Fibroblast of skin of scalp (primary cell): ENCODE results near the gene DAPK2.
"Not testable (repeated sequence)": the region's sequence is repeated elsewhere in the genome, so short reads cannot be mapped to it uniquely, and the experiment has no call there.

Source experiments
- DNase-seq: peaks from one replicate; pipeline ENCODE4 v3.0.0-alpha.2; 2013

Gene DAPK2

DNA sequence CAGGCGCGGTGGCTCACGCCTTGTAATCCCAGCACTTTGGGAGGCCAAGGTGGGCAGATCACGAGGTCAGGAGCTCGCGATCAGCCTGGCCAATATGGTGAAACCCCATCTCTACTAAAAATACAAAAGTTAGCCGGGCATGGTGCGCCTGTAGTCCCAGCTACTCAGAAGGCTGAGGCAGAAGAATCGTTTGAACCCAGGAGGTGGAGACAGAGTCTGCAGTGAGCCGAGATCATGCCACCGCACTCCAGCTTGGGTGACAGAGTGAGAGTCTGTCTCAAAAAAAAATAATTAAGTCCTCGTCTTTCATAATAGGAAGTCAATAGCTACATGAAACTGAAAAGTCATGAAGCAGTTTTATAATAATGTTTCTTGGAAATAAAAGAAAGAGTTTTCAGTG is 7.4 kb upstream of the DAPK2 start:
- DNase-seq: not testable (repeated sequence)

DNA sequence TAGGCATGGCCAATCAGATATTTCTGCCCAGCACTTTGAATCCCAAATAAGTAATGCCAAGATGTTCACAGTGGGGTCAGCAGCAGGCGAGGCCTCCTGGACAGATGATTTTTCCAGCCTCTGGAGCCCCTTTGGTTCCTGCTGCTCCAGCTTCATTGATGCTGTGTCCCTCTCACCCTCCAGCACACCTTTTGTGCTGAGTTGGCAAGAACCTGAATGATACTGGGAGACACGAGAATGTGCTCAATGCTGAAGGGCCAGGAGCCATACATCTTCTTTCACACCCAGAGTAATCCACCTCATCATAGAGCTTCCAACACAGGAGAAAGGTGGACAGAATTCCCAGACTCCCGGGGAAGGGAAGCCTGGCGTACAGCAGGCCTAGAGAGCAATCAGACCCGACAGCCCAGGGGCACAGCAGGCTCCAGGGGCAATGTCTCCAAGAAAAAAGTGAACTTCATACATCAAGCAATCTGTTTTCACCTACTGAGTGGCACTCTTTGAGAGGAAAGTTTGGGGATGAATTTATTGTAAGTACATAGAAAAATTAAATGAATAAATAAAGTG is 6.7 kb upstream of the DAPK2 start:
- DNase-seq: no peak

DNA sequence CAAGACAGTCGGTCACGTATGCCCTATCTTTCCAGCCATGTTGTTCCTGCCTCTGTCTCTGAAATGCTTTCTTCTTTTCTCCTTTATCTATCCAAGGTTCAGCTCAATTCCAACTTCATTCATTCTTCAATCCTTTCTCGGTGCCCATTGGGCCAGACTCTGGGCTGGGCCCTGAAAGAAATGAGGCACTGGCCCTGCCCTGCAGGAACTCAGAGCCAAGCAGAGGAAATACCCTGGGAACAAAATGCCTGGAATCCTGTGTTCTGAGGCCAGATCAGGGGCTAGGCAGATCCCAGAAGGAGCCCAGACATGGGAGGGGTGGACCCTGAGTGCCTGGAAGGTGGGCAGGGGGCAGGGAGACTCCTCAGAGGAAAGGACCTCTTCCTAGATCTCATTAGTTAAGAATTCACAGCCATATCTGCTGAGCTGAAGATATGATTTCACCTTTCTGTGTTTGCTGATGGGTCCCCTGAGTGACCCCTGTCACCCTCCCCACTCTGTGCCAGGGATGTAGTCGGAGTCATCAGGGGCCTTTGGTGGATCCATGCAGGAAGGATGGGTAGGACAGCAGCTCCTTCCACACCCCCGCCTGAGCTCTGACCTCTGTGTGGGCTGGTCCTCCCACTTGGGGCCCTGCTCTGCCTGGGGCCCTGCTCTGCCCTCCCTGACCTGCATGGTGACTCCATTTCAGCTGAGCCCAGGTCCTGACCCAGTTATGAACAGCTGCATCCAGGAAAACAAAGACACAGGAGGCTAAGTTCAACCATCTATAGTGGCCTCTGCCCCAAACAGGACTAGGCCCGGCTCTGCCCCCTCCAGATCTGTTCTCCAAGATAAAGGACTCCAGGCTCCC is 5.3 kb upstream of the DAPK2 start:
- DNase-seq: no peak

DNA sequence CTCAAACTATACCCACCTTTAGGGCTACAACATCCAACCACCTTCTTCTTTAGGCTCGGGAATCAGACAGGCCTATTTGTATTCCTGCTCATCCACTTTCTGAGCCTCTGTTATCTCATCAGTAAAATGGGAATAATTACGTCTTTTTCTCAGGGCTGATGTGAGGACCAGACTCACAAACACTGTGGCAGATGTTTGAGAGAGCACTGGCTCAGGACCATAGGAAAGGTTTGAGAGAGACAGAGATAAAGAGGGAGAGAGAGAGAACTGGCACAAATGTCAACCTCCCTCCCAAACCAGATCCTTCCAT is 4.8 kb upstream of the DAPK2 start:
- no peak for DNase-seq

DNA sequence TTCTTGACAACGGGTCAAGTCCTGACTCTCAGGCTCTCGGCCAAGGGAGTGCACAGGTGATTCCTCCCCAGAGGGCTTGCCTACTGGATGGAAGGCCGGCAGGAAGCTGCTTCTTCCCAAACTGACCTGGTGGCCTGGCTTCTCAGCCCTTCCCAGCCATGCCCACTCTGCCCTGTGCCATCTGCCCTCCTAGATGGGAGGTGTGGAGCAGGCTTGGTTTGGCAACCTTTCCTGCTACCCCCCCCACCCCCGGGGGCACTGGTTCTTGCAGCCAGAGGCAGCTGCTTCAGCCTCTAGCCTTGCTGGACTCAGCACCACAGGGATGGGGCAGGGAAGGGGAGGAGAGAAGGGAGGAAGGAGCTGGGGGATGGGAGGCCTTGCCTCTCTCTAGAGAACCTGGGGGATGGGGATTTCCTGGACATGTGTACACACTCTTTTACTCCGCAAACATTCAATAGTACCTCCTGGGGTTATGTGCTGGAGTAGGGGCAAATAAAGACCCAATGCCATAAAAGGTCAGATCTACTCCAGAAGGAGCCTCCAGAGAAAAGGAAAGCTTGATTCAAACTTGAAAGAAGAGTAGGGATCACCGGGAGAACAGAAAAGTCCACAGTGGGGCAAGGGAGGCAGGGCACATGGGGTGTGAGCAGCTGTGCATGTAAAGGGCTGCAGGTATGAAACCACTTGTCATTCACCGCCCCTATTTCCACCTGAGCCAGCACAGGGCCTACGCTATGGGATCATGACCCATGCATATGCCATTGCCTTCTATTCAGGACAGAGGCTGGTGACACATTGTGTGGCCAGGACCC is 4.2 kb upstream of the DAPK2 start:
- peak; percentile 25 for DNase-seq

DNA sequence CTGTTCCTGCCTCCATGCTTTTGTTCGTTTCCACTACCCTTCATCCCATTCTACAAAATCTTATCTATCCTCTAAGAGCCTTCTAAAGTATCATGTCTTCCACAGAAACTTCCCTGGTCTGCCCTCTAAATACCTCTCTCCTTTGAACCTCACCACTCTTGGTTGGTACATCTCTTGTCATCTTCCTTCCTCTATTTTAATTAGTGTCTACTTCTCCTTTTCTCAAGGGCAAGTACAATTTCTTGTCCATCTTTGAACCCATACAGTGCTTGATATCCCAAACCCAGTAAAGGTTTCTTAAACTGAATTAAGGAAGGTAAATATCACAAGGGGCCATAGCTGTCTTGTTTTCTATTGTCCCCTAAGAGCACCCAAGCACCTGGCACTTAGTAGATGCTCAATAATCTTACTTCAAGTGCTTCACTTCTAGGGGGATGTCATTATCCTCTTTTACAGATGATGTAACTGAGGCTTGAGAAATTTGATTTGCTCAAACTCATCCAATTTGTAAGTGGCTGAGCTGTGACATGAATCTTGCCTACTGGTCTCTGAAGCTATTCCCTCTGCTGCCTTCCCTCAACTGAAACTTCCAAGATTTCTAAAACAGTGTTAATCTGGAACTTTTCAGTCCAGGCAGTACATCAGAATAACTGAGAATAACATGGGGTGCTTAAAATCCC is 2.6 kb upstream of the DAPK2 start:
- no peak for DNase-seq

DNA sequence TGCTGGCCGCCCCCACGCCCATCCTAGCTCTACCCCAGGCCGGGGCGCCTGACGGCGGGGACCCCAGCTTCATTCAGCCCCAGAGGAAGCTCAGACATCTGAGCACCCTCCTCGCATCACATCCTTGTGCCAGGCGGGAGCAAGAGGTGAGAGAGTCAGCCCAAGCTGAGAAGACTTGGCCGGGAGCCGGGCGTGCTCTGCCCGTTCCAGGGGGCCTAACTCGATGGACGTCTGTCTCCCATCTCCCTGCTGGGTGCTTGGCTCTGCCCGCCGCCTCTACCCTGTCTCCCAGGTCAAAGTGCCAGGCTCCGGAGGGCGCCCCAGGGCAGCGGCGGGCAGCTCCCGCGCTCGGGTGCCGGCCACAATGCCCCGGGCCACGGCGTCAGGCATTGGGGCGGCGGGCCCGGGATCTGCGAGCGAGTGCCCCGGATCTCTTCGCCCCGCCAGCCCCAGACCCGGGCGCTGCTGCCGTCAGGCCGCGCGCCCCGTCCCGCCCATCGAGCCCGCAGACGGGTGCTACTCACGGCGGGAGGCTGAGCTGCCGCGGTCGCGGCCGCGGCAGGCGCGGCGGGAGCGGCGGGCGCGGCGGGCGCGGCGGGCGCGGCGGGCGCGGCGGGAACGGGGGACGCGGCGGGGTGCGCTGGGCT is 388 bp downstream of the DAPK2 start:
- DNase-seq: peak; percentile 17

DNA sequence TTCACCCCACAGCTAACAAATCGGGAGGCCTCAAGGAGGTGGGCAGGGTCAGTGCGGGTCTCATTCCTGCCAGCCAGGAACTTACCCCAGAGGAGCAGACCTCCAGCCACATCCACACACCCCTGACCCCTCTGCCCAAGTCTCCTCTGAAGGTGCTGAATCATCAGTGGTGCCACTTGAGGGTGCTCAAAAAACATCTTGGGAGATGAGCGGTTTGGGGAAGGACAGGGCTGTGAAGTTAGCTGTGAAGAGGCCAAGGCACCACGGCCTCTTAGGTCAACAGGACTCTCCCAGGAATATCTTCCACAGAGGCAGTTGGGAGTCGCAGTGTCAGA is 1.2 kb downstream of the DAPK2 start:
- DNase-seq: no peak

DNA sequence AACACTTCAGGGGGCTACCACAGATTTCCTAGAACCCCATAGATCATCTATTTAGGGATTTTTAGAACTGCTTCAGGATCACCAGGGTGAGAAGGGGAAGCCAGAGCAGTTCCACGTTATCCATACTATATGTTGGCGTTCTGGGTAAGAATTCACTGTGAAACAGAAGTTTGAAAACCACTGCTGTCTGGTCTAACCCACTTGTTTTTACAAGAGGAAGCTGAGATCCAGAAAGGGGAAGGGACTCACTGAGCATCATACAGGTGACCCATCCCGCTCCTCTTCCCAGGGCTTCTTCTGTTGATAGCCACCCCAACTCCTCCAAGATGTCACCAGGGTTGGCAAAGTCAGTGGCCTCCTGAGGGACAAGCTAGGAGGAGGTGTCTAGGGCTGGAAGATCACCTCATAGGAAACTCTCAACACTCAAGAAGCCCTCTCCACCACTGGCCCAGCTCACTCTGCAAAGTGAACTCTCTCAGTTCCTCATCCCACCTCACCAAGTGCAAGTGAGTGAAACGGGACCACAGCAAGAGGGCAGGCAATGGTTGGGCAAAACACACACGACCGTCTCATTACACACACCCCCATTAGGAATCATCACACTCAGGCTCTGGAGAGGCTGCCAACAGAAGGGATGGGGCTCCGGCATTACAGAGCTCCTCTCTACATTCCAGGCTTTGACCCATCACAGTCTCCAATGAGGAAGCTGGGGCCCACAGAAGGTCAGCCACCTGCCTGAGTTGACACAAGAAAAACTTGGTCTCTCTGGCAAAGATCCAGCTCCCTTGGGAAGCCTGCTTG is 1.8 kb downstream of the DAPK2 start:
- no peak for DNase-seq

DNA sequence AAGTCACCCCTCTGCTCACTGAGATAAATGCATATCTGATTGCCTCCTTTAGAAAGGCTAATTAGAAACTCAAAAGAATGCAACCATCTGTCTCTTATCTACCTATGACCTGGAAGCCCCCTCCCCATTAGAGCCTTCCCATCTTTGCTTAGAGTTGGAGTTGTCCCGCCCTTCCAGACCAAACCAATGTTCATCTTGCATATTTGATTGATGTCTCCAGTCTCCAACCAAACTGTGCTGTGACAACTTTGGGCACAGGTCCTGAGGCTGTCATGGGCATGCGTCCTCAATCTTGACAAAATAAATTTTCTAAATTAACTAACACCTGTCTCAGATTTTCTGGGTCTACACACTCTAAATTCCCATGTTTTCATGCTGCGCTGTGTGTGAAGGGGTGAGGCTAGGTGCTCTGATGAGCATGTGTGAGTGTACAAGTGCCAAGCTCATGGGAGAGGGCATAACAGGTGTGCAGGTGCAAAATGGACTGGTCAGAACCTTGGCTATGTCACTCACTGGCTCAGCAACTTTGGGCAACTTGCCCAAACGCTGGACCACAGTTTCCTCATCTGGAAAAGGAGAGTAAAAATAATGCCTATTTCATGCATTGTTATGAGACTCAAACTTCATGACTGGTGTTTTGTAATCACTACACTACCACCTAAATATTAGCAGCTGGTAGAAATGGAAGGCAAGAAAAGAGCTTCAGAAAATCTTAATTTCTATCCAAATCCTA is 7.2 kb downstream of the DAPK2 start:
- no peak for DNase-seq

DNA sequence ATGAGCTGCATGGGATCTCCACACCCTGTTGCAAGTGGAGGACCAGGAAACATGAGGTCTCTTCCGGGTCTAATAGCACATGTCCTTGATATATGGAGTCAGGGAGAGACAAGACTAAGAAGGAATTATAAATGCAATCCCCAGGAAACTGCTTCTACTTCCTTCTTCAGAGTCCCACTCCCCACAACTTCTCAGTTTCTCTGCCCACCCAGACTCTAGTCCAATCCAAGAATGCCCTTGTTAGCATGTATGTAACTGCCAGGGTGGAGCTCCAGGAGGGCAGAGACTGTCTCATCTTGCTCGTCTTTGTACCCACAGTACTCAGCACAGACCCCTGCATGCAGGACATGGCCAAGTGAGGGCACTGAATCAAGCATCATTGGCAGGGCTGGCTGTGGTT is 8.3 kb downstream of the DAPK2 start:
- no peak for DNase-seq

DNA sequence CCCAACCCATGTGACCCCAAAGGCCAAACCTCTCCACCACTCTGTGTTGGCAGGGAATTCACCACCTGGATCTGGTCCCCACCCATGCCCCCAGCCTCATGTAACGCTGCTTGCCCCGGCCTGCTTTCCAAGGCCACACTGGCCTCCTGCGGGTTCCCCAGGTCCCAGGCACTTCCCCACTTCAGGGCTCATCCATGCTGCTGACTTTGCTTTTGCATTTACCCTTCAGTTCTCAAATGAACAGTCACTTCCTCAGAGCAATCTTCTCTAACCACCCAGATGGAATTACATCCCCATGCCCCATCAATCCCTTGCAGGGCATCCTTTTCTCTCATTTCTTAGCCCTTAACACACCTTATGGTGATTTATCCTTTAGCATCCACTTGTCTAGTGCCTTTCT is 9.2 kb downstream of the DAPK2 start:
- no peak for DNase-seq

DNA sequence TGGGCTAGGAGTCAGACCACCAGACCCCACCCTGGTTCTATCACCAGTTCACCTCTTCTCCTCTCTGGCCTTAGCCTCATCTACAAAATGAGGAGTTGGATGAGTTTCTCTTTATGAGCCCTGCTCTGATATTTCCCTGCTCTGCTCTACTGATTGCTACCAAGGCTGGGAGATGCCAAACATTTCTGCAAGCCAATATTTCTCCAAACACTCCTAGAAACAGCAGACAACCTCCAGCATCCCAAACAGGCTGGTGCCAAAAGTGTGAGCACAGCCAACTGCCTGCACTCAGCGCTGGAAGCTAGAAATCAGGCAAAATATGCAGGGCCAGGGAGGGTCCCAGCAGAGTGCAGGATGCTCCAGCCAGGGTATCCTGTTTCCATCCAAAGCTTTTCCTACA is 10.8 kb downstream of the DAPK2 start:
- no peak for DNase-seq

DNA sequence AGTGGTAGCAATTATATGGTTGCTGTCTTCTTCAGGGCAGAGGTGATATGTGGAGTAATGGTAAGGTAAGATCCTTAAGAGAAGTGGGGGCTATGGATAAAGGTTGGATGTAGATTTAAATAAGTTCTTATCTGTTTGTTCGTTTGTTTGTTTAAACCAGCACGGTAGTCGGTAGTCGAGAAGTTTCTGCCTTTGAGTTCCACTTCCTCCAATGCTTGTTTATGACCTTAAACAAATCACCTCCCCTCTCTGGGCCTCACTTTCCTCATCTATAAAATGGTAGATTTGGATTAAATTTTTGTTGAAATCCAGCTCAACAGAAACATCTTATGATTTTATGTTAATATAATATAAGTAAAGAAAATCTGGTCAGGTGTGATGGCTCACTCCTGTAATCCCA is 11.8 kb downstream of the DAPK2 start:
- no peak for DNase-seq

DNA sequence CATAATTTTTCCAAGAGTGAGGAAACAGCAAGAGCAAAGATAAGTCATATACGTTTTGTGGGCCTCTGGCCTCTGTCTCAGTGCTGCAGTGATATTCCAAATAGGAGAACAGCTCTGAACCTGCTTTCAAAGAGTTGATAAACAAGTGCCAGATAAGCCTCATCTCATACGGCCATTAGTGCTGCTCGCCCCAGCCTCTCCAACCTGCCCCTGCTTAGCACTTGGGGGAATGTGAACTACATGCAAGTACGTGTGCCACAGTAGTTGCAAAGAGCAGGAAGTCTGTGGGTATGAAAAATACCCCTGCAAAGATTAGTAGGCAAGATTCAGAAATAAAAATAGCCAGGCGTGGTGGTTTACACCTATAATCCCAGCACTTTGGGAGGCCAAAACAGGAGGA is 14.0 kb downstream of the DAPK2 start:
- DNase-seq: no peak

DNA sequence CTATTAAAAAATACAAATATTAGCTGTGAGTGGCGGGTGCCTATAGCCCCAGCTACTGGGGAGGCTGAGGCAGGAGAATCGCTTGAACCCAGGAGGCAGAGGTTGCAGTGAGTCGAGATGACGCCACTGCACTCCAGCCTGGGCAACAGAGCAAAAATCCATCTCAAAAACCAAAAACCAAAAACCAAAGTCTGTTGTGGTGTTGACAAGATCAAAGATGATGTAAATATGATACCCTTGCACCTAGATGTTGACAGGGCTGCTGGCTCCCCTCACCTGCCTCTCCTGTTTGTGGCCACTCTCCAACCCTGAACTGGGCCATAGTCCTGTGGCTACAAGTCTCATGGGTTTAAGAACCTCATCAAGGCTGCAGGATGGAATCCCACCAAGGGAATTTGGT is 16.2 kb downstream of the DAPK2 start:
- DNase-seq: no peak

DNA sequence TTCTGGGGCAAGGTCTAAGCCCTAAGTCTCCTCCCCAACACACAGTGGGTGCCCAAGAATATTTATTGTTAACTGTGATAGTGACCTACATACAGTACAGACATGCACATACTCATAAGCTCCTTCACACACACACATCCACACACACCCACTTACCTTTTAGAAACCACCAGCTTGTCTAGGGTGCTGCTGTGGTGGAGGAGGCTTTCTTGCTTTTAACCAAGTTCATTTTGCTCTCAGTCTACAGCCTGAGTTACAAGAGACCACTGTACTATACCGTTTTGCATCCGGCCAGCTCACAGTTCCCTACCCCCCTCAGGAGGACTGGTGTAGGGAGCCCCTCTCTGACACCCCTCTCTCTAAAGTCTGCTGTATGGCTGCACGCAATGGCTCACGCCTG is 16.7 kb downstream of the DAPK2 start:
- no peak for DNase-seq

DNA sequence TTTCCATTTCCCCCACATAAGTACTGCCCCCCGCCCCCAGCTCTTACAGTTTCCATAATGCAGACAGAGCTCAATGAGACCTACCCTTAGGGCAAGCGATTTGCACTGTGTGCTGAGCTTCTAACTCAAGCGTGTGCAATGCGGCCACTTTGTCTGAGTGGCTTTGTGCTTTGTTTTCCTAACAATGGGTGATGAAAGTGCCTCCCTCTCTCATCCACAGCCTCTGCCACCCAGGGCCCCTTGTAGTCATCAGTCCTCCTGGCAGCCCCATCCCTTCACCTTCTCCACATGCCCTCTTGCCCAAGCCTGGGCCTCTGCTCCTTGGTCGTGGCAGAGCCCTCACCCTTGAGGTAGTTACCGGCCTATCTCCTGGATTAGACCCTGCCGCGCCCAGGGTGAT is 17.2 kb downstream of the DAPK2 start:
- no peak for DNase-seq

DNA sequence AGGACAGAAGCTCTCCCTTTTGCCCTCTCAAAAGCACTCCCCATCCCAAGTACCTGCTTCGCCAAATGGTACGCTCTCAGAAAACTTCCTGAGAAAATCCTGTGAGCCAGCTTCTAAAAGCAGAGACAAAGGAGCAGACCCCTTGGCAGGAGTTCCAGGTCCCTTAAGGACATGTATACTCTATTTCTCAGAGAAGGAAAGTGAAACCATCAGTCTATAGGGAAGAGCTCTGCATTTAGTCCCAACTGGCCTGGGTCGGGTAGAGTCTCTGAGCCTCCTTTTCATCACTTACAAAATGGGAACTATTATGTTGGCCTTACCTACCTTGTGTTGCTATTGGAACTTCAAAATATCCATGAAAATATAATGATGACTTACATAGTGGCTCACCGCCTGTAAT is 19.7 kb downstream of the DAPK2 start:
- DNase-seq: no peak

DNA sequence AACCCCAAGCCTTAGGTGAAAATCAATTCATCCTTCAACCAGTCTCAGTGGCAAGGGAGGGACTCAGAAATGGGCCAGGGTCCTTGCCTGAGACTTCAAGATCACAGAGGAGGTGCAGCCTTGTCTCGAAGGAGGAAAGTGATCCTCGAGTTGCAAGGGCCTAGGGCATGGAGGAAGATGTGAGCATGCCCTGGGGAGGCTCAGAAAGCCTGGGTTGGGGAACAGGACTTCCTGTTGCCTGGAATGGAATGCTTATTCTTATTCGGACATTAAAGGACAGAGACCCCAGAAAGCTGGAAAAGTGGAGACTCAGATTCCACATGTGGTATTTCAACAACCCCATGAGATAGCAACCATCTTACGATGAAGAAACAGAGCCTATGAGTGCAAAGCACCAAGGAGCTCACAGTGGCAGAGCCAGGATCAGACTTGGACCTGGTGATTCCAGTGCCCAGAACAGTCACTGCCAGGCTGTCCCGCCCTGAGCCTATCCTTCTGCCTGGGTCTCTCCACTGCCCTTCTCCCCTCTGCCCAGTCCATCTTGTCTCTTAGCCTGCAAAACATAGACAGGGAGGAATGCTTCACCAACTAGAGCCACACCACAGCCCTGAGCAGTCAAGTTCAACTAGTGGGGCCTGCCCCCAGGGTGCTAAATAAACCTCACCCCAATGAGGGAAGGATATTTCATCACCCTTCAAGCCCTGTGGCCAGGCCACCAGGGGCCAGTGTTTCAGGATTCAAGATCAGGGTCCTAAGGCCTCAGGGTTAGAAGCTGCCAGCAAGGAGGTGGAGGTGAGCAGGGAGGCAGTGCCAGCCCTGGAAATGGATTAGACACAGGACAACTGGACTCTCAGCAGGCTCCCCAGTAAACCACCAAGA is 21.9 kb downstream of the DAPK2 start:
- DNase-seq: peak; percentile 50
